Common myeloid progenitor, CD34-positive (primary cell): ENCODE results near the gene VWCE.
A peak's percentile ranks its signal among the peaks of the same experiment; 100 is the strongest.

ENCODE experiments used
- CTCF ChIA-PET: fragments of 350-600 bp; sonication (Branson Sonifier 250); formaldehyde crosslinking; loops from one replicate; lab custom pipeline; 2021; ENCODE audit warnings: antibody characterized with exemption; lab: Charles Lee
- POLR2A ChIA-PET: fragments of 350-600 bp; sonication (Branson Sonifier 250); formaldehyde crosslinking; loops from one replicate; lab custom pipeline; 2021; ENCODE audit warnings: antibody characterized with exemption; lab: Charles Lee
- DNase-seq, 3 donors: peaks; one replicate each; pipeline versions ENCODE4 v3.0.0 to v3.0.0-alpha.2; 2013
- H3K27ac ChIP-seq, 2 experiments: 1 replicate in 1 of 2; 2 replicates in 1 of 2; pipeline ENCODE4 v1.7.0; 2013; ENCODE audit warnings: inconsistent platforms in 2 of 2, low read length in 2 of 2, mild to moderate bottlenecking in 2 of 2, low read depth in 1 of 2, moderate library complexity in 1 of 2; ENCODE audit not compliant: severe bottlenecking in 2 of 2, insufficient read depth in 1 of 2, poor library complexity in 1 of 2
- H3K27me3 ChIP-seq, 5 experiments: replicated peaks in 2 of 5; 1 replicate in 3 of 5; 2 replicates in 2 of 5; pipeline versions ENCODE4 v1.6.1 to v1.7.0; 2013; ENCODE audit warnings: low read length in 4 of 5, mild to moderate bottlenecking in 2 of 5, moderate library complexity in 2 of 5, inconsistent platforms in 1 of 5; ENCODE audit not compliant: insufficient read depth in 5 of 5, control insufficient read depth in 4 of 5
- H3K36me3 ChIP-seq, 4 experiments: 1 replicate in 2 of 4; 2 replicates in 2 of 4; pipeline versions ENCODE4 v1.6.1 to v1.7.0; 2013; ENCODE audit warnings: low read length in 3 of 4, control low read depth in 1 of 4, mild to moderate bottlenecking in 1 of 4; ENCODE audit not compliant: control insufficient read depth in 4 of 4, insufficient read depth in 4 of 4
- H3K4me1 ChIP-seq, 4 experiments: 1 replicate in 3 of 4; 2 replicates in 1 of 4; pipeline versions ENCODE4 v1.6.1 to v1.7.1; 2013; ENCODE audit warnings: low read length in 3 of 4, mild to moderate bottlenecking in 3 of 4, control low read depth in 1 of 4, inconsistent platforms in 1 of 4, moderate library complexity in 1 of 4; ENCODE audit not compliant: control insufficient read depth in 4 of 4, insufficient read depth in 4 of 4; ENCODE audit errors: control extremely low read depth in 1 of 4
- H3K4me3 ChIP-seq, 7 experiments: 1 replicate in 4 of 7; 2 replicates in 3 of 7; pipeline versions ENCODE4 v1.5.1 to v1.7.0; 2013; ENCODE audit warnings: mild to moderate bottlenecking in 7 of 7, low read length in 6 of 7, moderate library complexity in 6 of 7, inconsistent platforms in 2 of 7, low read depth in 2 of 7, control low read depth in 1 of 7; ENCODE audit not compliant: insufficient read depth in 4 of 7, control insufficient read depth in 1 of 7; ENCODE audit errors: extremely low read depth in 1 of 7
- H3K9me3 ChIP-seq, 5 experiments: 1 replicate in 4 of 5; 2 replicates in 1 of 5; pipeline versions ENCODE4 v1.6.1 to v1.7.1; 2013; ENCODE audit warnings: low read length in 4 of 5, mild to moderate bottlenecking in 2 of 5, inconsistent platforms in 1 of 5, low read depth in 1 of 5, moderate library complexity in 1 of 5; ENCODE audit not compliant: control insufficient read depth in 4 of 5, insufficient read depth in 2 of 5; ENCODE audit errors: control extremely low read depth in 1 of 5
- WGBS: methylation state at CpG from one replicate; pipeline ENCODE4 v1.1.5; 2013; ENCODE audit not compliant: insufficient coverage; 5-methylcytosine and 5-hydroxymethylcytosine counted together

The VWCE gene

GRCh38 chr11:61327669-61328071 is 32.6 kb upstream of the VWCE start:
- Histone ChIP-seq H3K4me1 (peaks cover 4 to 17% (median 17%) of the 10 kb centered on the region in 4 experiments), H3K36me3 (peaks cover 20 to 73% (median 50%) of the 10 kb centered on the region in 4 experiments), H3K27me3 (no peaks in the 10 kb centered on the region), H3K27ac (no peak overlapping the region), H3K9me3 (no peaks in the 10 kb centered on the region), H3K4me3 (no peak overlapping the region)
- POLR2A ChIA-PET, result no interaction called here
- CTCF ChIA-PET, result interaction anchor here (0.9 to 2.1 kb wide), 6 partner anchors 8 to 58 kb away, joined by 3 to 10 read pairs (median 4); no protein-coding TSS in a partner anchor
- no peak for DNase-seq

GRCh38 chr11:61325649-61326414 is 30.7 kb upstream of the VWCE start:
- Histone ChIP-seq H3K27me3 (no peaks in the 10 kb centered on the region), H3K27ac (peak overlapping the region in 1 of 2 experiments; percentile 14), H3K4me3 (no peak overlapping the region), H3K4me1 (peaks cover 0 to under 1% (median 0%) of the 10 kb centered on the region in 4 experiments), H3K36me3 (peaks cover 29 to 88% (median 63%) of the 10 kb centered on the region in 4 experiments), H3K9me3 (no peaks in the 10 kb centered on the region)
- WGBS, result 100% methylated on average over 2 of the region's 2 CpGs
- ChIA-PET POLR2A (no interaction called here), CTCF (interaction anchor here (0.6 to 1.3 kb wide), 3 partner anchors 10 to 57 kb away, joined by 3 to 4 read pairs (median 3); no protein-coding TSS in a partner anchor)
- DNase-seq, result no peak

GRCh38 chr11:61315260-61315659 is 20.1 kb upstream of the VWCE start:
- Histone ChIP-seq H3K4me3 (no peak overlapping the region), H3K9me3 (no peaks in the 10 kb centered on the region), H3K27me3 (no peaks in the 10 kb centered on the region), H3K27ac (no peak overlapping the region), H3K36me3 (peaks cover 25 to 87% (median 61%) of the 10 kb centered on the region in 4 experiments), H3K4me1 (no peaks in the 10 kb centered on the region)
- WGBS, result 100% methylated on average over 2 of the region's 2 CpGs
- ChIA-PET CTCF (interaction anchor here (1.3 to 2.1 kb wide), 3 partner anchors 8 to 44 kb away, joined by 4 to 6 read pairs (median 5); partner anchors contain the start of gene VWCE), POLR2A (interaction anchor here (0.6 kb wide), 1 partner anchor 112 kb away, joined by 4 read pairs; no protein-coding TSS in a partner anchor)
- no peak for DNase-seq

GRCh38 chr11:61310749-61311148 is 15.6 kb upstream of the VWCE start:
- Histone ChIP-seq H3K9me3 (no peaks in the 10 kb centered on the region), H3K27me3 (no peaks in the 10 kb centered on the region), H3K27ac (no peak overlapping the region), H3K4me3 (no peak overlapping the region), H3K36me3 (peaks cover 60 to 99% (median 80%) of the 10 kb centered on the region in 4 experiments), H3K4me1 (no peaks in the 10 kb centered on the region)
- POLR2A ChIA-PET, result no interaction called here
- CTCF ChIA-PET, result interaction anchor here (0.9 kb wide), 2 partner anchors 16 to 97 kb away, joined by 3 to 4 read pairs; partner anchors contain the start of gene VWCE
- DNase-seq, result no peak
- WGBS, result 100% methylated on average over 8 of the region's 8 CpGs

- H3K27ac ChIP-seq, result no peak overlapping the region
- H3K27me3 ChIP-seq, result no peaks in the 10 kb centered on the region
- no peaks in the 10 kb centered on the region for H3K4me1 ChIP-seq
- ChIA-PET CTCF (interaction anchor here (0.9 to 1.8 kb wide), 4 partner anchors 15 to 98 kb away, joined by 3 to 5 read pairs (median 4); partner anchors contain the start of gene VWCE), POLR2A (no interaction called here)
- H3K9me3 ChIP-seq, result no peaks in the 10 kb centered on the region
- H3K4me3 ChIP-seq, result no peak overlapping the region
- 96% methylated on average over 6 of the region's 7 CpGs for WGBS
- no peak for DNase-seq
- peaks cover 59 to 100% (median 81%) of the 10 kb centered on the region in 4 experiments for H3K36me3 ChIP-seq
Measured at GRCh38 chr11:61309739-61310138, 14.6 kb upstream of the VWCE start.

- H3K27me3 ChIP-seq, result no peaks in the 10 kb centered on the region
- ChIA-PET CTCF (interaction anchor here (0.9 to 1.8 kb wide), 3 partner anchors 16 to 77 kb away, joined by 3 to 5 read pairs (median 5); no protein-coding TSS in a partner anchor), POLR2A (no interaction called here)
- H3K4me3 ChIP-seq, result no peak overlapping the region
- H3K4me1 ChIP-seq, result no peaks in the 10 kb centered on the region
- no peak for DNase-seq
- peaks cover 56 to 99% (median 76%) of the 10 kb centered on the region in 4 experiments for H3K36me3 ChIP-seq
- no peaks in the 10 kb centered on the region for H3K9me3 ChIP-seq
- 94% methylated on average over 3 of the region's 4 CpGs for WGBS
- no peak overlapping the region for H3K27ac ChIP-seq
Measured at GRCh38 chr11:61309141-61309540, 14.0 kb upstream of the VWCE start.

GRCh38 chr11:61307354-61307753 is 12.2 kb upstream of the VWCE start:
- ChIA-PET CTCF (interaction anchor here (1.3 kb wide), 1 partner anchor 9 kb away, joined by 5 read pairs; no protein-coding TSS in a partner anchor), POLR2A (interaction anchor here (0.6 kb wide), 1 partner anchor 9 kb away, joined by 3 read pairs; no protein-coding TSS in a partner anchor)
- Histone ChIP-seq H3K9me3 (no peaks in the 10 kb centered on the region), H3K36me3 (peaks cover 50 to 98% (median 80%) of the 10 kb centered on the region in 4 experiments), H3K4me3 (no peak overlapping the region), H3K4me1 (no peaks in the 10 kb centered on the region), H3K27ac (no peak overlapping the region), H3K27me3 (no peaks in the 10 kb centered on the region)
- WGBS, result 100% methylated on average over 1 of the region's 1 CpG
- DNase-seq, result no peak
